ENCODE measurements around the gene DCDC2C. TPM values are rescaled to one million over a fixed set of nuclear protein-coding genes. Genes with fewer than 3 reads are reported as not detected.

DCDC2C gene
- total and polyA plus RNA-seq, 2 experiments from 2014 or later, result not detected

GRCh38 chr2:3729055-3729448, 25.7 kb downstream of the DCDC2C start:
- Histone ChIP-seq H3K4me1 (ENCODE audit: insufficient read depth) (no peaks in the 10 kb centered on the region), H3K9me2 (ENCODE audit: insufficient read depth) (no peaks in the 10 kb centered on the region), H3K79me2 (ENCODE audit: insufficient read depth) (no peaks in the 10 kb centered on the region), H4K20me1 (ENCODE audit: insufficient read depth) (no peaks in the 10 kb centered on the region), H3K4me3 (no peak overlapping the region), H3F3A (ENCODE audit: insufficient read depth) (no peaks in the 10 kb centered on the region), H3K36me3 (ENCODE audit: low read depth) (no peaks in the 10 kb centered on the region), H3K4me2 (ENCODE audit: unreplicated experiment) (no peak overlapping the region), H2AFZ (no peak overlapping the region), H3K27me3 (replicated peaks; ENCODE audit: insufficient read depth) (peaks cover 21% of the 10 kb centered on the region), H3K9ac (no peak overlapping the region), H3K9me3 (ENCODE audit: low read depth) (no peaks in the 10 kb centered on the region), H3K27ac (no peak overlapping the region)
- DNase-seq, result no peak
- 66 to 70% methylated on average over 8 of the region's 8 CpGs for WGBS, 2 experiments (ENCODE audit: low coverage in 1 of 2, low lambda C conversion rate in 2 of 2, missing lambda C conversion rate in 2 of 2)
- in situ Hi-C loops (cut with MboI), result no loop called here
- TF ChIP-seq EZH2 (IDR thresholded peaks at IDR 0.05; ENCODE audit: insufficient read depth, poor library complexity, severe bottlenecking), result no peak
- no peak for TF ChIP-seq EZH2phosphoT487 (IDR thresholded peaks at IDR 0.05; ENCODE audit: insufficient read depth, low read depth)

GRCh38 chr2:3729786-3730185, 26.4 kb downstream of the DCDC2C start:
- no peak overlapping the region for H3K27ac ChIP-seq
- H3K36me3 ChIP-seq (ENCODE audit: low read depth), result no peaks in the 10 kb centered on the region
- DNase-seq, result no peak
- peaks cover 28% of the 10 kb centered on the region for H3K27me3 ChIP-seq (replicated peaks; ENCODE audit: insufficient read depth)
- in situ Hi-C loops (cut with MboI), result no loop called here
- no peak for TF ChIP-seq EZH2phosphoT487 (IDR thresholded peaks at IDR 0.05; ENCODE audit: insufficient read depth, low read depth)
- no peak for TF ChIP-seq EZH2 (IDR thresholded peaks at IDR 0.05; ENCODE audit: insufficient read depth, poor library complexity, severe bottlenecking)
- no peaks in the 10 kb centered on the region for H3K9me3 ChIP-seq (ENCODE audit: low read depth)
- no peaks in the 10 kb centered on the region for H4K20me1 ChIP-seq (ENCODE audit: insufficient read depth)
- H2AFZ ChIP-seq, result no peak overlapping the region
- H3K79me2 ChIP-seq (ENCODE audit: insufficient read depth), result no peaks in the 10 kb centered on the region
- no peak overlapping the region for H3K4me2 ChIP-seq (ENCODE audit: unreplicated experiment)
- H3K9me2 ChIP-seq (ENCODE audit: insufficient read depth), result no peaks in the 10 kb centered on the region
- H3K9ac ChIP-seq, result no peak overlapping the region
- no peak overlapping the region for H3K4me3 ChIP-seq
- H3K4me1 ChIP-seq (ENCODE audit: insufficient read depth), result no peaks in the 10 kb centered on the region
- no peaks in the 10 kb centered on the region for H3F3A ChIP-seq (ENCODE audit: insufficient read depth)
- WGBS, 2 experiments (ENCODE audit: low coverage in 1 of 2, low lambda C conversion rate in 2 of 2, missing lambda C conversion rate in 2 of 2), result 66 to 67% methylated on average over 9 of the region's 9 CpGs

GRCh38 chr2:3730646-3731045, 27.3 kb downstream of the DCDC2C start:
- Histone ChIP-seq H3K9me2 (ENCODE audit: insufficient read depth) (no peaks in the 10 kb centered on the region), H3K4me1 (ENCODE audit: insufficient read depth) (no peaks in the 10 kb centered on the region), H3K4me3 (no peak overlapping the region), H3K79me2 (ENCODE audit: insufficient read depth) (no peaks in the 10 kb centered on the region), H3F3A (ENCODE audit: insufficient read depth) (no peaks in the 10 kb centered on the region), H3K27me3 (replicated peaks; ENCODE audit: insufficient read depth) (peaks cover 32% of the 10 kb centered on the region), H3K36me3 (ENCODE audit: low read depth) (no peaks in the 10 kb centered on the region), H3K9me3 (ENCODE audit: low read depth) (no peaks in the 10 kb centered on the region), H2AFZ (no peak overlapping the region), H3K4me2 (ENCODE audit: unreplicated experiment) (no peak overlapping the region), H3K27ac (no peak overlapping the region), H4K20me1 (ENCODE audit: insufficient read depth) (no peaks in the 10 kb centered on the region), H3K9ac (no peak overlapping the region)
- TF ChIP-seq EZH2phosphoT487 (IDR thresholded peaks at IDR 0.05; ENCODE audit: insufficient read depth, low read depth) (no peak), EZH2 (IDR thresholded peaks at IDR 0.05; ENCODE audit: insufficient read depth, poor library complexity, severe bottlenecking) (no peak)
- in situ Hi-C loops (cut with MboI), result no loop called here
- 42 to 45% methylated on average over 8 of the region's 8 CpGs for WGBS, 2 experiments (ENCODE audit: low coverage in 1 of 2, low lambda C conversion rate in 2 of 2, missing lambda C conversion rate in 2 of 2)
- DNase-seq, result peak; percentile 45

GRCh38 chr2:3731829-3732228, 28.5 kb downstream of the DCDC2C start:
- TF ChIP-seq EZH2phosphoT487 (IDR thresholded peaks at IDR 0.05; ENCODE audit: insufficient read depth, low read depth) (no peak), EZH2 (IDR thresholded peaks at IDR 0.05; ENCODE audit: insufficient read depth, poor library complexity, severe bottlenecking) (no peak)
- in situ Hi-C loops (cut with MboI), result no loop called here

GRCh38 chr2:3736112-3736511, 32.7 kb downstream of the DCDC2C start:
- H3K4me1 ChIP-seq (ENCODE audit: insufficient read depth), result no peaks in the 10 kb centered on the region

More at GRCh38 chr2:3731829-3732228, 28.5 kb downstream of the DCDC2C start:
- Histone ChIP-seq H3K4me1 (ENCODE audit: insufficient read depth) (no peaks in the 10 kb centered on the region), H3K27ac (no peak overlapping the region), H2AFZ (no peak overlapping the region), H3K9me2 (ENCODE audit: insufficient read depth) (no peaks in the 10 kb centered on the region), H3K4me2 (ENCODE audit: unreplicated experiment) (no peak overlapping the region), H3K9ac (no peak overlapping the region), H3K9me3 (ENCODE audit: low read depth) (no peaks in the 10 kb centered on the region), H3F3A (ENCODE audit: insufficient read depth) (no peaks in the 10 kb centered on the region), H3K79me2 (ENCODE audit: insufficient read depth) (no peaks in the 10 kb centered on the region), H4K20me1 (ENCODE audit: insufficient read depth) (no peaks in the 10 kb centered on the region), H3K4me3 (no peak overlapping the region), H3K36me3 (ENCODE audit: low read depth) (no peaks in the 10 kb centered on the region), H3K27me3 (replicated peaks; ENCODE audit: insufficient read depth) (peaks cover 43% of the 10 kb centered on the region)
- 75 to 77% methylated on average over 7 of the region's 7 CpGs for WGBS, 2 experiments (ENCODE audit: low coverage in 1 of 2, low lambda C conversion rate in 2 of 2, missing lambda C conversion rate in 2 of 2)
- no peak for DNase-seq

More at GRCh38 chr2:3736112-3736511, 32.7 kb downstream of the DCDC2C start:
- no peaks in the 10 kb centered on the region for H4K20me1 ChIP-seq (ENCODE audit: insufficient read depth)
- no peaks in the 10 kb centered on the region for H3K9me3 ChIP-seq (ENCODE audit: low read depth)
- TF ChIP-seq EZH2phosphoT487 (IDR thresholded peaks at IDR 0.05; ENCODE audit: insufficient read depth, low read depth), result no peak
- TF ChIP-seq EZH2 (IDR thresholded peaks at IDR 0.05; ENCODE audit: insufficient read depth, poor library complexity, severe bottlenecking), result no peak
- H3K79me2 ChIP-seq (ENCODE audit: insufficient read depth), result no peaks in the 10 kb centered on the region
- in situ Hi-C loops (cut with MboI), result no loop called here
- H3K4me2 ChIP-seq (ENCODE audit: unreplicated experiment), result no peak overlapping the region
- H3F3A ChIP-seq (ENCODE audit: insufficient read depth), result no peaks in the 10 kb centered on the region
- WGBS, 2 experiments (ENCODE audit: low coverage in 1 of 2, low lambda C conversion rate in 2 of 2, missing lambda C conversion rate in 2 of 2), result 49 to 51% methylated on average over 7 of the region's 7 CpGs
- no peaks in the 10 kb centered on the region for H3K36me3 ChIP-seq (ENCODE audit: low read depth)
- no peak overlapping the region for H2AFZ ChIP-seq
- peaks cover 50% of the 10 kb centered on the region for H3K27me3 ChIP-seq (replicated peaks; ENCODE audit: insufficient read depth)
- H3K27ac ChIP-seq, result no peak overlapping the region
- H3K9me2 ChIP-seq (ENCODE audit: insufficient read depth), result no peaks in the 10 kb centered on the region
- H3K9ac ChIP-seq, result no peak overlapping the region
- no peak overlapping the region for H3K4me3 ChIP-seq
- DNase-seq, result no peak
